MCF 10A (cell line): ENCODE results near the gene TMEM150B. TPM values are rescaled to one million over a fixed set of nuclear protein-coding genes. Genes with fewer than 3 reads are reported as not detected.
"Not testable (repeated sequence)": the region's sequence is repeated elsewhere in the genome, so short reads cannot be mapped to it uniquely, and the experiment has no call there.

ENCODE experiments used
- BruUV-seq: library from RNA; stranded (reverse); fragments of 400-500 nt; replicated peaks from 2 replicates; lab custom pipeline; 2021; lab: Mats Ljungman, UMichigan
- CTCF ChIA-PET: fragments of 300-600 bp; sonication (Branson Sonifier 250); formaldehyde crosslinking; extraction: SDS; loops from one replicate; lab custom pipeline; 2021; ENCODE audit warnings: antibody characterized with exemption, inconsistent platforms; lab: Yijun Ruan, JAX
- POLR2A ChIA-PET: fragments of 300-600, 350-650 bp; sonication (Branson Sonifier 250); formaldehyde crosslinking; extraction: SDS; loops from one replicate; lab custom pipeline; 2020; ENCODE audit warnings: antibody characterized with exemption, inconsistent platforms; lab: Yijun Ruan, JAX
- DNase-seq: peaks from one replicate; pipeline ENCODE4 v3.0.0-alpha.2; 2018; ENCODE audit not compliant: unreplicated experiment
- H3K27ac Mint-ChIP-seq: one replicate; pipeline ENCODE4 v1.8.0; 2022; ENCODE audit warnings: mild to moderate bottlenecking, low read depth, mixed read lengths; ENCODE audit not compliant: unreplicated experiment
- H3K27me3 Mint-ChIP-seq: one replicate; pipeline ENCODE4 v1.8.0; 2022; ENCODE audit warnings: mixed read lengths; ENCODE audit not compliant: insufficient read depth, unreplicated experiment
- H3K36me3 Mint-ChIP-seq: one replicate; pipeline ENCODE4 v1.8.0; 2022; ENCODE audit warnings: mild to moderate bottlenecking, moderate library complexity, mixed read lengths; ENCODE audit not compliant: insufficient read depth, unreplicated experiment
- H3K4me1 Mint-ChIP-seq: one replicate; pipeline ENCODE4 v1.8.0; 2022; ENCODE audit warnings: mixed read lengths; ENCODE audit not compliant: insufficient read depth, unreplicated experiment
- H3K4me3 Mint-ChIP-seq: one replicate; pipeline ENCODE4 v1.8.0; 2022; ENCODE audit warnings: mild to moderate bottlenecking, moderate library complexity, mixed read lengths; ENCODE audit not compliant: unreplicated experiment
- H3K9me3 Mint-ChIP-seq: one replicate; pipeline ENCODE4 v1.8.0; 2022; ENCODE audit warnings: mixed read lengths; ENCODE audit not compliant: unreplicated experiment
- CTCF ChIP-seq: fragments of 200-600 bp; IDR thresholded peaks from one replicate; pipeline ENCODE4 v1.8.0; 2022; ENCODE audit warnings: antibody characterized with exemption, mild to moderate bottlenecking; ENCODE audit not compliant: unreplicated experiment
- intact Hi-C: fragments of 100-400 bp; cut with micrococcal nuclease; formaldehyde crosslinking; loops from 2 replicates; pipeline ENCODE4 v1.14.1; 2022
- total RNA-seq: library from RNA; stranded (reverse); gene quantifications from 2 replicates; pipeline ENCODE4 v1.2.3, GENCODE V29; 2022

The TMEM150B gene
- total RNA-seq, 1 experiment from 2014 or later, result not detected

- H3K4me1 Mint-ChIP-seq, result peaks cover 22% of the 10 kb centered on the region
- TF ChIP-seq CTCF, result no peak
- no peak for DNase-seq
- intact Hi-C loops, result no loop called here
- ChIA-PET CTCF (interaction anchor here (4.0 kb wide), 1 partner anchor 32 kb away, joined by 38 read pairs; no protein-coding TSS in a partner anchor), POLR2A (no interaction called here)
- H3K27me3 Mint-ChIP-seq, result no peaks in the 10 kb centered on the region
- BruUV-seq, result no TSS peak
- H3K9me3 Mint-ChIP-seq, result no peaks in the 10 kb centered on the region
- H3K27ac Mint-ChIP-seq, result no peak overlapping the region
- H3K4me3 Mint-ChIP-seq, result no peak overlapping the region
- H3K36me3 Mint-ChIP-seq, result peaks cover 8% of the 10 kb centered on the region
Measured at GRCh38 chr19:55333870-55334269, 8.7 kb upstream of the TMEM150B start.

- BruUV-seq, H3K9me3 Mint-ChIP-seq, H3K27ac Mint-ChIP-seq, H3K27me3 Mint-ChIP-seq, H3K4me3 Mint-ChIP-seq, H3K4me1 Mint-ChIP-seq, intact Hi-C loops: not testable (repeated sequence)
- H3K36me3 Mint-ChIP-seq, result peaks cover 10% of the 10 kb centered on the region
- ChIA-PET CTCF (interaction anchor here (0.6 to 1.4 kb wide), 3 partner anchors 9 to 37 kb away, joined by 4 to 7 read pairs (median 5); no protein-coding TSS in a partner anchor), POLR2A (interaction anchor here (1.6 kb wide), 1 partner anchor 9 kb away, joined by 3 read pairs; no protein-coding TSS in a partner anchor)
- DNase-seq, result peak; percentile 39
Measured at GRCh38 chr19:55329791-55330190, 4.7 kb upstream of the TMEM150B start.

GRCh38 chr19:55328774-55329318 is 3.7 kb upstream of the TMEM150B start:
- H3K4me3 Mint-ChIP-seq, H3K27ac Mint-ChIP-seq, H3K4me1 Mint-ChIP-seq, H3K9me3 Mint-ChIP-seq, H3K27me3 Mint-ChIP-seq, BruUV-seq, intact Hi-C loops: not testable (repeated sequence)
- ChIA-PET POLR2A (interaction anchor here (1.6 kb wide), 1 partner anchor 10 kb away, joined by 3 read pairs; no protein-coding TSS in a partner anchor), CTCF (interaction anchor here (0.7 to 1.4 kb wide), 3 partner anchors 26 to 459 kb away, joined by 3 to 7 read pairs (median 3); no protein-coding TSS in a partner anchor)
- H3K36me3 Mint-ChIP-seq, result peaks cover 10% of the 10 kb centered on the region
- DNase-seq, result peak; percentile 51

GRCh38 chr19:55324662-55325061 is 479 bp downstream of the TMEM150B start:
- Mint-ChIP-seq H3K4me3 (no peak overlapping the region), H3K27me3 (peaks cover 27% of the 10 kb centered on the region), H3K9me3 (no peaks in the 10 kb centered on the region), H3K4me1 (peaks cover 12% of the 10 kb centered on the region), H3K27ac (no peak overlapping the region), H3K36me3 (peaks cover 10% of the 10 kb centered on the region)
- ChIA-PET POLR2A (interaction anchor here (0.6 to 1.5 kb wide), 5 partner anchors 11 to 152 kb away, joined by 3 to 5 read pairs (median 3); partner anchors contain the start of genes KMT5C, TMEM238 and ZNF628), CTCF (interaction anchor here (0.6 to 1.6 kb wide), 3 partner anchors 15 to 29 kb away, joined by 3 to 11 read pairs (median 4); no protein-coding TSS in a partner anchor)
- no TSS peak for BruUV-seq
- intact Hi-C loops, result no loop called here
- no peak for TF ChIP-seq CTCF
- no peak for DNase-seq
